Fibroblast of lung (primary cell): ENCODE data around the gene FIBP. TPM values are rescaled to one million over a fixed set of nuclear protein-coding genes. Genes with fewer than 3 reads are reported as not detected.

Experiments used
- DNase-seq, 2 donors: peaks; one replicate each; pipeline versions ENCODE4 v3.0.0 to v3.0.0-alpha.2; 2010; ENCODE audit warnings: low read depth in 2 of 2
- H2AFZ ChIP-seq: 2 replicates; pipeline ENCODE4 v1.5.1; 2012; ENCODE audit warnings: low read length, control low read depth, inconsistent platforms
- H3K27ac ChIP-seq: 2 replicates; pipeline ENCODE4 v1.5.1; 2011; ENCODE audit warnings: low read length, control low read depth; ENCODE audit not compliant: insufficient read depth
- H3K27me3 ChIP-seq: 2 replicates; pipeline ENCODE4 v1.5.1; 2011; ENCODE audit warnings: mild to moderate bottlenecking, low read length; ENCODE audit not compliant: control insufficient read depth, insufficient read depth
- H3K36me3 ChIP-seq: 2 replicates; pipeline ENCODE4 v1.5.1; 2011; ENCODE audit warnings: low read length; ENCODE audit not compliant: control insufficient read depth, insufficient read depth
- H3K4me1 ChIP-seq: 2 replicates; pipeline ENCODE4 v1.5.1; 2011; ENCODE audit warnings: low read length; ENCODE audit not compliant: control insufficient read depth, insufficient read depth; ENCODE audit errors: extremely low read depth
- H3K4me2 ChIP-seq: 2 replicates; pipeline ENCODE4 v1.5.1; 2011; ENCODE audit warnings: low read length, control low read depth; ENCODE audit not compliant: insufficient read depth; ENCODE audit errors: extremely low read depth
- H3K4me3 ChIP-seq, 4 experiments: fragments of 200-600 bp in 1 of 4; sonication (generic) in 1 of 4; replicated peaks in 1 of 4; 2 replicates each; pipeline ENCODE4 v1.5.1; 2011 to 2016; ENCODE audit warnings: low read length in 4 of 4, low read depth in 3 of 4, mild to moderate bottlenecking in 3 of 4, control low read depth in 2 of 4, inconsistent platforms in 1 of 4, mixed read lengths in 1 of 4; ENCODE audit not compliant: insufficient read depth in 1 of 4; ENCODE audit errors: control extremely low read depth in 1 of 4
- H3K79me2 ChIP-seq: 2 replicates; pipeline ENCODE4 v1.5.1; 2012; ENCODE audit warnings: mild to moderate bottlenecking, low read length, inconsistent platforms; ENCODE audit not compliant: control insufficient read depth, insufficient read depth
- H3K9ac ChIP-seq: 2 replicates; pipeline ENCODE4 v1.5.1; 2011; ENCODE audit warnings: mild to moderate bottlenecking, low read length, control low read depth; ENCODE audit not compliant: insufficient read depth
- H3K9me3 ChIP-seq: 2 replicates; pipeline ENCODE4 v1.5.1; 2012; ENCODE audit warnings: low read depth, low read length; ENCODE audit not compliant: control insufficient read depth, insufficient read depth
- H4K20me1 ChIP-seq: 2 replicates; pipeline ENCODE4 v1.5.1; 2011; ENCODE audit warnings: low read length; ENCODE audit not compliant: control insufficient read depth, insufficient read depth; ENCODE audit errors: extremely low read depth
- CTCF ChIP-seq, 2 donors: IDR thresholded peaks in 1 of 2; conservative IDR thresholded peaks in 1 of 2; 1 replicate in 1 of 2; 2 replicates in 1 of 2; pipeline ENCODE4 v1.5.1; 2011 to 2012; ENCODE audit warnings: low read length in 2 of 2, control low read depth in 1 of 2, inconsistent platforms in 1 of 2, low read depth in 1 of 2, mild to moderate bottlenecking in 1 of 2
- EZH2 ChIP-seq: IDR thresholded peaks from 2 replicates; pipeline ENCODE4 v1.5.1; 2012; ENCODE audit warnings: low read length, control low read depth, mild to moderate bottlenecking; ENCODE audit errors: missing control alignments
- polyA minus RNA-seq: library from RNA; depleted of rRNA, polyadenylated mRNA; stranded (reverse); fragments of >200 nt; gene quantifications from 2 replicates; pipeline ENCODE4 v1.2.3, GENCODE V29; 2011; ENCODE audit warnings: low replicate concordance
- polyA plus RNA-seq, 2 donors: library from polyadenylated mRNA; depleted of rRNA in 1 of 2; stranded (reverse) in 1 of 2; unstranded in 1 of 2; fragments of >200 nt; gene quantifications; 2 replicates each; pipeline ENCODE4 v1.2.1, GENCODE V29; 2011 to 2012; ENCODE audit warnings: missing spikeins in 1 of 2
- total RNA-seq: library from RNA; depleted of rRNA; stranded (reverse); fragments of >200 nt; gene quantifications from 2 replicates; pipeline ENCODE4 v1.2.1, GENCODE V29; 2014

Gene FIBP
- 134 and 168 TPM in 2 replicates for total RNA-seq
- 81.0 and 132 TPM in 2 replicates for polyA plus RNA-seq
- 102 and 166 TPM in 2 replicates for polyA plus RNA-seq (2012)
- polyA minus RNA-seq: 125 and 200 TPM in 2 replicates

GRCh38 chr11:65888163-65888814 is at the start of gene FIBP:
Gene FIBP (minus strand): TSS chr11:65888471. CDS start chr11:65888418, 53 bp downstream.
- peak; percentile 96 to 97 for DNase-seq
- peaks cover 34% of the 10 kb centered on the region for H3K36me3 ChIP-seq
- H3K4me1 ChIP-seq: peaks cover 17% of the 10 kb centered on the region
- H3K4me3 ChIP-seq: peak within 1 kb of the TSS; percentile 49 to 85 (median 68)
- peak within 1 kb of the TSS; percentile 96 for H3K4me2 ChIP-seq
- peak within 1 kb of the TSS; percentile 79 for H2AFZ ChIP-seq
- peaks cover 52% of the 10 kb centered on the region for H3K79me2 ChIP-seq
- H3K9ac ChIP-seq: peak within 1 kb of the TSS; percentile 65
- no peaks in the 10 kb centered on the region for H3K27me3 ChIP-seq
- no peak for TF ChIP-seq EZH2
- TF ChIP-seq CTCF (conservative IDR thresholded peaks at IDR 0.05 in 1 of 2, IDR thresholded peaks at IDR 0.05 in 1 of 2; ENCODE audit: low read depth in 1 of 2, low read length in 2 of 2): peak; percentile 58 to 62
- no peaks in the 10 kb centered on the region for H4K20me1 ChIP-seq
- H3K9me3 ChIP-seq: no peaks in the 10 kb centered on the region
- H3K27ac ChIP-seq: peak within 1 kb of the TSS; percentile 98

GRCh38 chr11:65937766-65938165 is 49.5 kb upstream of the FIBP start:
- Histone ChIP-seq H3K36me3 (no peaks in the 10 kb centered on the region), H4K20me1 (no peaks in the 10 kb centered on the region), H3K79me2 (no peaks in the 10 kb centered on the region), H3K27me3 (no peaks in the 10 kb centered on the region), H3K4me1 (peaks cover 5% of the 10 kb centered on the region), H3K27ac (no peak overlapping the region), H3K4me3 (no peak overlapping the region), H2AFZ (no peak overlapping the region), H3K9ac (no peak overlapping the region), H3K4me2 (no peak overlapping the region), H3K9me3 (no peaks in the 10 kb centered on the region)
- TF ChIP-seq EZH2 (no peak), CTCF (conservative IDR thresholded peaks at IDR 0.05 in 1 of 2, IDR thresholded peaks at IDR 0.05 in 1 of 2; ENCODE audit: low read depth in 1 of 2, low read length in 2 of 2) (no peak)
- no peak for DNase-seq

- Histone ChIP-seq H4K20me1 (no peaks in the 10 kb centered on the region), H3K4me2 (no peak overlapping the region), H3K79me2 (no peaks in the 10 kb centered on the region), H3K27me3 (no peaks in the 10 kb centered on the region), H2AFZ (no peak overlapping the region), H3K36me3 (no peaks in the 10 kb centered on the region), H3K9me3 (no peaks in the 10 kb centered on the region), H3K4me1 (no peaks in the 10 kb centered on the region), H3K9ac (no peak overlapping the region), H3K4me3 (no peak overlapping the region), H3K27ac (no peak overlapping the region)
- peak in 1 of 2 donors; percentile 80 for DNase-seq
- no peak for TF ChIP-seq EZH2
- TF ChIP-seq CTCF (conservative IDR thresholded peaks at IDR 0.05 in 1 of 2, IDR thresholded peaks at IDR 0.05 in 1 of 2; ENCODE audit: low read depth in 1 of 2, low read length in 2 of 2): no peak
Measured at GRCh38 chr11:65934014-65934413, 45.7 kb upstream of the FIBP start.
